Esophagus muscularis mucosa (tissue), 3 donors: Measurements from ENCODE around the gene CYP1A2.

ENCODE experiments used
- CTCF ChIP-seq, 3 experiments: fragments of 200-600 bp in 2 of 3; fragments of 450-650 bp in 1 of 3; sonication (generic) in 2 of 3; IDR thresholded peaks; one replicate each; pipeline ENCODE4 v1.5.1; 2017 to 2019; ENCODE audit warnings: antibody characterized with exemption in 3 of 3, mild to moderate bottlenecking in 2 of 3, moderate library complexity in 1 of 3
- POLR2A ChIP-seq: fragments of 450-650 bp; IDR thresholded peaks from one replicate; pipeline ENCODE4 v1.6.1; 2017; ENCODE audit warnings: antibody characterized with exemption, moderate library complexity, mild to moderate bottlenecking, low read depth
- POLR2AphosphoS5 ChIP-seq, 2 donors: sonication (generic); formaldehyde crosslinking; IDR thresholded peaks; one replicate each; pipeline ENCODE4 v1.6.1; 2017; ENCODE audit warnings: antibody characterized with exemption in 2 of 2

DNA sequence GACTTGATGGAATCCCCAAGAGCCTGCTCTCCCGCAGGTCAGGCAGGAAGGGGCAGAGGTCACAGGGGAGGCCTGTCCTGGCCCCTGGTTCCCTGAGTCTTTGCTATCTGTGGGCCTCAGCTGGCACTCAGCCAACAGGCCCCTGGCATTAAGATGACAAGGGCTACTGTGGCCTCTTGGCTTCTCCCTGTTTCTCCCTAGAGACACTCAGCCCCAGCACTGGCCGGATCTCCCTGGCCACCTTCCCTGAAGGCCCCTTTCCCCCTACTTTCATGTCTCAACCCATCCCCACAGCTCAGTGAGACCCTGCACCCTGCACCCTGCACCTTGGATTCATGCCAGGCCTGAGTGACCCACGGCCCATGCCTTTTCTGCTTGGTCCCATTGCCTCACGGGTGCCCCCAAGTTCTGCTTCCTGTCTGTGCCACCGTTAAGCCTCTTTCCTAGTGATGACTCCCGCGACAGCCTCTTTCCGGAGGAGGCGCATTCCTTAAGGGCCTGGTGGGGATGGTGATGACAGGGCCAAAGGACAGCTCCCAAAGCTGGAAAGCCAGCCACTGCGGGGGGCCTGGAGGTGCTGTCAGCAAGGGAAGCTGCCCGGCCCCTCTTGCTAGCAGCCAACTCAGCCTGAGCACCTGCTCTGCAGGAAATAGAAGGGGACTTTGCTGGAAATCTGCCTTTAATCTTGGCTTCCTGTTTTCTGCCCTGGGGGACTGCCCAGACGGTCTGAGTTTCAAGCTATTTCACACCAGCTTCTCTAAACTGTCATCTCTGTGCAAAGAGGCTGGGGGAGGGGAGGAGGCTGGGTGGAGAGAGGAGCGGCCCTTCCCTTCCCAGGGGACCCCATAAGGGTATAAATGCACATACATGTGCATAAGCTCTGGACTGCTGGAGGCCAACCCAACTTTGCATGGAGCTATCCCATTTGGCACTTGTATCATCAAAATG lies 28.4 kb downstream of the CYP1A2 start:
- TF ChIP-seq CTCF (IDR thresholded peaks at IDR 0.05) = no peak
- no peak for TF ChIP-seq POLR2AphosphoS5 (IDR thresholded peaks at IDR 0.05)
- TF ChIP-seq POLR2A = no peak
